Stomach (tissue), 9 donors: ENCODE results near the gene WNK2. TPM values are rescaled to one million over a fixed set of nuclear protein-coding genes. Genes with fewer than 3 reads are reported as not detected.

Experiments
- DNase-seq, 2 donors: peaks; one replicate each; pipeline versions ENCODE4 v3.0.0 to v3.0.0-alpha.2; 2013 to 2019
- H3K27ac ChIP-seq, 5 donors: fragments of 200-600 bp in 4 of 5; sonication (generic) in 4 of 5; one replicate each; pipeline ENCODE4 v1.5.1; 2013 to 2019; ENCODE audit warnings: mild to moderate bottlenecking in 1 of 5, moderate library complexity in 1 of 5
- H3K27me3 ChIP-seq, 3 donors: fragments of 200-600 bp; sonication (generic); one replicate each; pipeline ENCODE4 v1.5.1; 2017 to 2019; ENCODE audit warnings: mixed run types in 1 of 3
- H3K36me3 ChIP-seq, 4 donors: fragments of 200-600 bp; sonication (generic); 1 replicate in 3 of 4; 2 replicates in 1 of 4; pipeline ENCODE4 v1.5.1; 2016 to 2019
- H3K4me1 ChIP-seq, 4 donors: fragments of 200-600 bp; sonication (generic); one replicate each; pipeline ENCODE4 v1.5.1; 2016 to 2019
- H3K4me3 ChIP-seq, 4 donors: fragments of 200-600 bp; sonication (generic) in 3 of 4; one replicate each; pipeline ENCODE4 v1.5.1; 2016 to 2019; ENCODE audit warnings: mild to moderate bottlenecking in 1 of 4
- H3K9me3 ChIP-seq, 4 donors: fragments of 200-600 bp; sonication (generic); one replicate each; pipeline ENCODE4 v1.5.1; 2016 to 2019
- CTCF ChIP-seq, 7 experiments: fragments of 450-650 bp in 4 of 7; fragments of 200-600 bp in 3 of 7; sonication (generic) in 3 of 7; IDR thresholded peaks; one replicate each; pipeline ENCODE4 v1.5.1; 2016 to 2019; ENCODE audit warnings: antibody characterized with exemption in 7 of 7, control low read depth in 2 of 7, mild to moderate bottlenecking in 1 of 7
- EP300 ChIP-seq: sonication (generic); formaldehyde crosslinking; IDR thresholded peaks from one replicate; pipeline ENCODE4 v1.6.1; 2017; ENCODE audit warnings: antibody characterized with exemption
- POLR2A ChIP-seq, 4 donors: fragments of 450-650 bp; IDR thresholded peaks; one replicate each; pipeline ENCODE4 v1.6.1; 2016; ENCODE audit warnings: antibody characterized with exemption in 4 of 4, control low read depth in 2 of 4, mild to moderate bottlenecking in 1 of 4, moderate library complexity in 1 of 4
- POLR2AphosphoS5 ChIP-seq, 3 donors: sonication (generic); formaldehyde crosslinking; IDR thresholded peaks; one replicate each; pipeline ENCODE4 v1.6.1; 2016; ENCODE audit warnings: antibody characterized with exemption in 3 of 3
- WGBS, 5 donors: extraction: QIAGEN DNeasy Blood & Tissue Kit in 3 of 5; methylation state at CpG; one replicate each; pipeline versions ENCODE4 v1.1.5 to v1.1.7; 2013 to 2018; 5-methylcytosine and 5-hydroxymethylcytosine counted together
- intact Hi-C: fragments of 100-400 bp; cut with DNase I; formaldehyde crosslinking; loops from one replicate; pipeline ENCODE4 v1.15.1; 2023; ENCODE audit warnings: low total_unique reads
- polyA plus RNA-seq, 3 donors: library from polyadenylated mRNA; stranded (reverse); fragments of 200-250 nt; gene quantifications; one replicate each; pipeline ENCODE4 v1.2.3, GENCODE V29; 2013
- total RNA-seq, 5 donors: library from RNA; depleted of rRNA; stranded (reverse); fragments of >200 nt; gene quantifications; one replicate each; pipeline versions ENCODE4 v1.1.0 to v1.2.3, GENCODE V29; 2014 to 2016
- donor health status: healthy with polysubstance abuse.
- donor health status: Bipolar disorder and iron deficiency.
- donor health status: healthy.

Gene WNK2
- total and polyA plus RNA-seq, 8 donors, result 1.2 to 700 (median 15.9) TPM

- Histone ChIP-seq H3K9me3 (no peaks in the 10 kb centered on the region), H3K36me3 (no peaks in the 10 kb centered on the region), H3K27me3 (no peaks in the 10 kb centered on the region), H3K4me3 (no peak overlapping the region), H3K27ac (no peak overlapping the region), H3K4me1 (peaks cover 0 to 27% (median 2%) of the 10 kb centered on the region in 4 donors)
- TF ChIP-seq POLR2A (IDR thresholded peaks at IDR 0.05) (no peak), EP300 (no peak), CTCF (IDR thresholded peaks at IDR 0.05) (no peak), POLR2AphosphoS5 (IDR thresholded peaks at IDR 0.05) (no peak)
- 88 to 92% (median 92%) methylated on average over 7 to 8 of the region's 8 CpGs for WGBS, 5 donors
- intact Hi-C loops, result no loop called here
- no peak for DNase-seq
These were observed 12.5 kb upstream of the WNK2 start for GRCh38 chr9:93171261-93171990.

GRCh38 chr9:93172666-93173364, 11.1 kb upstream of the WNK2 start:
- Histone ChIP-seq H3K27me3 (no peaks in the 10 kb centered on the region), H3K4me1 (peaks cover 0 to 16% (median under 1%) of the 10 kb centered on the region in 4 donors), H3K4me3 (no peak overlapping the region), H3K9me3 (no peaks in the 10 kb centered on the region), H3K36me3 (no peaks in the 10 kb centered on the region), H3K27ac (no peak overlapping the region)
- no peak for DNase-seq
- intact Hi-C loops, result no loop called here
- TF ChIP-seq POLR2AphosphoS5 (IDR thresholded peaks at IDR 0.05), result no peak
- TF ChIP-seq EP300, result no peak
- TF ChIP-seq CTCF (IDR thresholded peaks at IDR 0.05), result no peak
- TF ChIP-seq POLR2A (IDR thresholded peaks at IDR 0.05), result no peak
- 80 to 89% (median 84%) methylated on average over 13 to 20 of the region's 20 CpGs for WGBS, 5 donors

GRCh38 chr9:93173365-93174051, 10.4 kb upstream of the WNK2 start:
- no peak for DNase-seq
- Histone ChIP-seq H3K36me3 (no peaks in the 10 kb centered on the region), H3K4me3 (no peak overlapping the region), H3K9me3 (no peaks in the 10 kb centered on the region), H3K27ac (no peak overlapping the region), H3K27me3 (no peaks in the 10 kb centered on the region), H3K4me1 (peaks cover 0 to 9% (median 0%) of the 10 kb centered on the region in 4 donors)
- no peak for TF ChIP-seq EP300
- TF ChIP-seq POLR2A (IDR thresholded peaks at IDR 0.05), result no peak
- TF ChIP-seq CTCF (IDR thresholded peaks at IDR 0.05), result no peak
- no peak for TF ChIP-seq POLR2AphosphoS5 (IDR thresholded peaks at IDR 0.05)
- 57 to 68% (median 58%) methylated on average over 12 of the region's 12 CpGs for WGBS, 5 donors
- intact Hi-C loops, result no loop called here

- TF ChIP-seq CTCF (IDR thresholded peaks at IDR 0.05), result no peak
- no peak for TF ChIP-seq EP300
- TF ChIP-seq POLR2AphosphoS5 (IDR thresholded peaks at IDR 0.05), result no peak
- no peak for TF ChIP-seq POLR2A (IDR thresholded peaks at IDR 0.05)
- DNase-seq, result no peak
- H3K27ac ChIP-seq, result no peak overlapping the region
- H3K27me3 ChIP-seq, result no peaks in the 10 kb centered on the region
- intact Hi-C loops, result no loop called here
- no peaks in the 10 kb centered on the region for H3K9me3 ChIP-seq
- H3K4me1 ChIP-seq, result peaks cover 0 to 7% (median 0%) of the 10 kb centered on the region in 4 donors
- H3K36me3 ChIP-seq, result no peaks in the 10 kb centered on the region
- 70 to 90% (median 87%) methylated on average over 3 of the region's 3 CpGs for WGBS, 5 donors
- H3K4me3 ChIP-seq, result no peak overlapping the region
These were observed 9.0 kb upstream of the WNK2 start for GRCh38 chr9:93174976-93175375.
